GM06990 (cell line): ENCODE measurements around the gene ANKS1A.

Source experiments
- DNase-seq: peaks from one replicate; pipeline ENCODE4 v3.0.0-alpha.2; 2011; ENCODE audit not compliant: insufficient read length; ENCODE audit errors: extremely low read depth
- H3K27me3 ChIP-seq: replicated peaks from 2 replicates; pipeline ENCODE4 v1.6.0; 2011; ENCODE audit warnings: low read length; ENCODE audit not compliant: control insufficient read depth, insufficient read depth
- H3K36me3 ChIP-seq: 2 replicates; pipeline ENCODE4 v1.5.1; 2011; ENCODE audit warnings: low read length; ENCODE audit not compliant: control insufficient read depth, insufficient read depth
- H3K4me3 ChIP-seq: replicated peaks from 2 replicates; pipeline ENCODE4 v1.5.1; 2011; ENCODE audit warnings: low read depth, mild to moderate bottlenecking, control low read depth, low read length
- CTCF ChIP-seq: IDR thresholded peaks from 2 replicates; pipeline ENCODE4 v1.5.1; 2011; ENCODE audit warnings: low read length, control low read depth, mild to moderate bottlenecking, inconsistent platforms; ENCODE audit not compliant: insufficient read depth, poor library complexity, severe bottlenecking

ANKS1A gene

DNA sequence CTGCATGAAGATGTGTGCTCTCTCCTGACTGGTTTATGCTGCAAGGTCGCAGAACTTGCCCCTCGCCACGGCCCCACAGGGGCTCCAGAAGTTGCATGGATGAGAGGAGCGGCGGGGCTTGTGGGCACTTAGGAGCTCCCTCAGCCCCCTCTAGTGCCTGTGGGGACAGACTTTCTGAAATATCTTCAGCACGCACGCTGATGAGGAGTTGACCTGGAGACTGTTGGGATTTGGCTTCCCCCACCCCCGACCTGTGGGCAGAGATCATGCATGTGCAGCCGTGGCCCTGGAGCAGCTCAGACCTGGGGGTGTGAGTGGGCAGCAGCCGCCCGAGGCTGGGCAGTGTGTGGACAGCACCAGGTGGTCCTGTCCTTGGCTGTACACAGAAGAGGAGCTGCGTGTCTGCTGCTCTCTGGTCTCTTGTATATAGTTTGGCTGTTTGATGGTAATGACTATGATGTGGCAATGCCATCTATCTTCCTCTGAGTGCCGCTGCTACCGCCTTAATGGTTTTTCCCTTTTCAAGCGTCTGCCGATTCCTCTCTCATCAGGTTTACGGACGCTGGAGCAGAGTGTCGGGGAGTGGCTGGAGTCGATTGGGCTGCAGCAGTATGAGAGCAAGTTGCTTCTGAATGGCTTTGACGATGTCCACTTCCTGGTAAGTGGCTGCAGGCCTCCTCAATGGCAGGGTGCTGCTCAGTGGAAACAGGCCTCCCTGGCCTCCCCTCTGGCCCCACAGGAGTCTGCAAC is 170.7 kb downstream of the ANKS1A start:
- DNase-seq = no peak
- Histone ChIP-seq H3K36me3 (no peaks in the 10 kb centered on the region; the same call in 1 of the 2 replicates), H3K4me3 (no peak overlapping the region), H3K27me3 (no peaks in the 10 kb centered on the region)
- TF ChIP-seq CTCF = no peak

DNA sequence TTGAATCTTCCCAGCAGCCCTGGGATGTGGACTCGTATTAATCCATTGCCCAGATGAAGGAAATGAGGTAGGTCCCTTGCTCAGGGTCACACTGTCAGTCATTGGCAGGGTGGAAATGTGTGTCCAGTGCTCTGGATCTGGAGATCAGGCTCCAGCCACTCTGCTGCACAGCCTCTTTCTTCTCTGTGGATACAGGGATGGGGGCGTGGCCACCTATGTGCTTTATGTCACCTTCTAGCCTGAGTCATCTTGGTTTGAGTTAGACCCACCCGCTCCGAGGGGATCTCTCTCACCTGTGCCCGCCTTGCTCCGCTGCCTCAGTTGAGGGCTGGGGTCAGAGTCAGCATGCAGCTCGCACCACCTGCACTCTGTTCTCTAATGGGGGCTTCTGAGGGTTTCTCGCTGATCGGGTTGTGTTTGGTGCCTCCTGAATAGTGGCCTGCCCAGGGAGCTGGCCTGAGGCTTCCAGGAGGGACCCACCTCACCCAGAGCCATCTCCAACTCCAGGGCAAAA is 172.1 kb downstream of the ANKS1A start:
- no peak for DNase-seq
- no peaks in the 10 kb centered on the region; the same call in 1 of the 2 replicates for H3K36me3 ChIP-seq
- no peaks in the 10 kb centered on the region for H3K27me3 ChIP-seq
- TF ChIP-seq CTCF = no peak
- no peak overlapping the region for H3K4me3 ChIP-seq

GRCh38 chr6:35061651-35062410 is 172.8 kb downstream of the ANKS1A start:
- no peaks in the 10 kb centered on the region; the same call in 1 of the 2 replicates for H3K36me3 ChIP-seq
- H3K4me3 ChIP-seq = no peak overlapping the region
- DNase-seq = no peak
- no peaks in the 10 kb centered on the region for H3K27me3 ChIP-seq
- TF ChIP-seq CTCF = no peak

- H3K4me3 ChIP-seq = no peak overlapping the region
- H3K27me3 ChIP-seq = no peaks in the 10 kb centered on the region
- no peak for DNase-seq
- no peak for TF ChIP-seq CTCF
- no peaks in the 10 kb centered on the region for H3K36me3 ChIP-seq
These were observed 173.9 kb downstream of the ANKS1A start for GRCh38 chr6:35062676-35063574.

GRCh38 chr6:35063701-35064280 is 174.7 kb downstream of the ANKS1A start:
- Histone ChIP-seq H3K4me3 (no peak overlapping the region), H3K27me3 (no peaks in the 10 kb centered on the region), H3K36me3 (no peaks in the 10 kb centered on the region)
- DNase-seq = no peak
- no peak for TF ChIP-seq CTCF
